ENCODE data around the gene ENTREP3. TPM values are rescaled to one million over a fixed set of nuclear protein-coding genes. Genes with fewer than 3 reads are reported as not detected.
A peak's percentile ranks its signal among the peaks of the same experiment; 100 is the strongest.

The ENTREP3 gene
- total RNA-seq, 3 donors from 2014 or later (not counting 1 experiment from before 2014, with no cell fraction given) = 6.9 to 10.0 (median 8.9) TPM

DNA sequence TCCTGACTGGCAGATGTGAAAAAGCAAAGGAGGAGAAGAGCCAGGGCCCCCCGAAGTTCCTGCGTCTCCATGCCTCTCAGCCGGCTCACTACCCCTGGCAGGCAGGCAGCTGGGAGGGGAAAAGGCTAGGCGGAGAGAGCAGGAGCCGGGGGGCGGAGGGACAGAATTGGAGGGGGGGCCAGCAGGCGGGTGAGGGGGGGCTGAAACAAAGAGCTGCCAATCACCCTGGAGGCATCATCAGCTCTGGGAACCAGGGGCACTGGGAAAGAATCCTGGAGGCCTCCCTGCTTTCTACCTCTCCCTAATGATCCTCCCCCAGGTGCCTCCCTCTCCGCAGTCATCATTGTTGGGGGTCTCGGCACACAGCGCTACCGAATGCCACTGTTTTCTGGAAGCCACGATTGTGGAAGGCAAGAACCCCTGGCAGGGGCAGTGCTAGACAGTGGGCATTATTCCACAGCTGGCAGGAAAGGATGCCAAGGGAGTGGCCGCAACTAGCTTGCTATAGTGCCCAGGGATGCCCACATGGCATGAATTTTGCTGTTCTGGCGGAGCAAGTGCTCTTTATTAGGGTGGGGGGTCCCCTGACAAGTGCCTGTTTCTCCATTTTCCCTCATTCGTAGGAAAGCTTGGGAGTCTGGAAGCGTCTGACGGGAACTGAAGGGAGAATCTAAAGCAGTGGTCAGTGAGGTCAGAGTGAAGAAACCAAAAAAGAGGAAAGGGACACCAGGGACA, 47.3 kb downstream of the ENTREP3 start, which contains the start of gene THBS3:
THBS3 (minus strand) TSS at position 92 of the 735 bp plus-strand sequence; CDS start at position 71, 21 bp downstream.
- Histone ChIP-seq H3K4me1 (ENCODE audit: control insufficient read depth, insufficient read depth, low read length) (peaks cover 26% of the 10 kb centered on the region), H3K9me3 (ENCODE audit: control insufficient read depth, insufficient read depth, low read length) (no peaks in the 10 kb centered on the region), H3K27me3 (ENCODE audit: control insufficient read depth, insufficient read depth, low read length) (no peaks in the 10 kb centered on the region), H3K27ac (ENCODE audit: low read length) (peak within 1 kb of the TSS; percentile 100), H3K4me3 (ENCODE audit: low read length) (peak within 1 kb of the TSS; percentile 81), H3K36me3 (ENCODE audit: control insufficient read depth, insufficient read depth, low read length) (no peaks in the 10 kb centered on the region)
- no peaks in the 10 kb centered on the region for H3K9me3 Mint-ChIP-seq
- WGBS (ENCODE audit: insufficient coverage) = 37% methylated on average over 13 of the region's 17 CpGs
- peak within 1 kb of the TSS; percentile 94 for H3K4me3 Mint-ChIP-seq
- H3K36me3 Mint-ChIP-seq = no peaks in the 10 kb centered on the region
- intact Hi-C loops (cut with micrococcal nuclease) = loop anchor here (1.0 to 5.0 kb wide), 4 partner anchors 18 to 384 kb away; no protein-coding TSS in a partner anchor
- TF ChIP-seq, protein P1, sequence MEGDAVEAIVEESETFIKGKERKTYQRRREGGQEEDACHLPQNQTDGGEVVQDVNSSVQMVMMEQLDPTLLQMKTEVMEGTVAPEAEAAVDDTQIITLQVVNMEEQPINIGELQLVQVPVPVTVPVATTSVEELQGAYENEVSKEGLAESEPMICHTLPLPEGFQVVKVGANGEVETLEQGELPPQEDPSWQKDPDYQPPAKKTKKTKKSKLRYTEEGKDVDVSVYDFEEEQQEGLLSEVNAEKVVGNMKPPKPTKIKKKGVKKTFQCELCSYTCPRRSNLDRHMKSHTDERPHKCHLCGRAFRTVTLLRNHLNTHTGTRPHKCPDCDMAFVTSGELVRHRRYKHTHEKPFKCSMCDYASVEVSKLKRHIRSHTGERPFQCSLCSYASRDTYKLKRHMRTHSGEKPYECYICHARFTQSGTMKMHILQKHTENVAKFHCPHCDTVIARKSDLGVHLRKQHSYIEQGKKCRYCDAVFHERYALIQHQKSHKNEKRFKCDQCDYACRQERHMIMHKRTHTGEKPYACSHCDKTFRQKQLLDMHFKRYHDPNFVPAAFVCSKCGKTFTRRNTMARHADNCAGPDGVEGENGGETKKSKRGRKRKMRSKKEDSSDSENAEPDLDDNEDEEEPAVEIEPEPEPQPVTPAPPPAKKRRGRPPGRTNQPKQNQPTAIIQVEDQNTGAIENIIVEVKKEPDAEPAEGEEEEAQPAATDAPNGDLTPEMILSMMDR (IDR thresholded peaks at IDR 0.05) = no peak
- no peak for ATAC-seq
- peak within 1 kb of the TSS; percentile 92 to 96 for H3K27ac Mint-ChIP-seq
- no peak for DNase-seq
- H3K27me3 Mint-ChIP-seq (ENCODE audit: low read depth in 2 of 2) = no peaks in the 10 kb centered on the region
- peaks cover 25 to 33% of the 10 kb centered on the region in 2 donors for H3K4me1 Mint-ChIP-seq

DNA sequence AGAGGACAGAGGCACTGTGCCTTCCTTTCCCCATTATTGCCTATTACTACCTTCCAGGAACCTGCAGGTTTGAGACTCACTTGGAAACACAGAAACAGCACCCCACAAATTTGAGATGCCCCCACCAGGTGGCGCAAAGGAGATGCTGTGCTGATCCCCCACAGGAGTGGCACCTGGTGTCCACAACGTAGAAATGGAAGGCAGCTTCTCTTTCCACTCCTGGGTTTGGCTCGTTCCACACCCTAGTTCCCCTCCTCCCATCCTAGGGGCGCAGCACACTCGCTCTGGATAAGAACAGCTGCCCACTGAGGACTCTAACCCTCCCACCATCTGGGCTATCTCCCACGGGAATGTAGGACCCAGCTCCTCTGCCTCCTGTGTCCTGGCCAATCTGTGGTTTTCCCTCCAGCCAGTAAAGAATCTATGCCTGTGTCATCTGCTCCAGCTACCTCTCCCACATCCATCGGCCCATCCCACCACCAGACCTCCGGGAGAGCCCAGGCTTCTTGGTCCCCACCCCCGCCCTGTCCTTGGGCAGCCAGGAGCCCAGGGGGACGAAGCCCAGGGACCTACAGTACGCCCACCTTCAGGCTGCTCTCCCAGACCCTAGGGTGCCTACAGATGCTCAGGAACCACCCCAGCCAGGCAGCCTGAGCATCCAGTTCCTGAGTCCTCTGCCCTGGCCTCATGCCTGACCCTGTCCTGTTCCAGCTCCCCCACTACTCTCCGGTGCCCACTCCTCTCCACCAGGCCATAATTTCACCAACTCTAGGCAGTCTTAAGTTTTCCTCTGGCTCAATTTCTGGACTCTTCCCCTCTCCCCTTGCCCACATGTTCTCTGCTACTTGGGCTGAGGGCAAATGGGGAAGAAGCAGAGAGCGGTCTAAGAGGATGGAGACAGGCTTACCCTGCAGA, 48.1 kb downstream of the ENTREP3 start:
- no peak overlapping the region for H3K4me3 ChIP-seq (ENCODE audit: low read length)
- no peaks in the 10 kb centered on the region for H3K9me3 ChIP-seq (ENCODE audit: control insufficient read depth, insufficient read depth, low read length)
- Mint-ChIP-seq H3K36me3 (no peaks in the 10 kb centered on the region), H3K27ac (peak overlapping the region; percentile 92 to 96), H3K9me3 (no peaks in the 10 kb centered on the region), H3K4me1 (peaks cover 25 to 33% of the 10 kb centered on the region in 2 donors), H3K4me3 (peak overlapping the region; percentile 60), H3K27me3 (ENCODE audit: low read depth in 2 of 2) (no peaks in the 10 kb centered on the region)
- ATAC-seq (peak; percentile 31 to 51 (median 50)), DNase-seq (peak; percentile 87 to 95)
- peak overlapping the region; percentile 100 for H3K27ac ChIP-seq (ENCODE audit: low read length)
- H3K36me3 ChIP-seq (ENCODE audit: control insufficient read depth, insufficient read depth, low read length) = no peaks in the 10 kb centered on the region
- intact Hi-C loops (cut with micrococcal nuclease) = loop anchor here (1.0 to 5.0 kb wide), 4 partner anchors 19 to 385 kb away; no protein-coding TSS in a partner anchor
- 40% methylated on average over 13 of the region's 13 CpGs for WGBS (ENCODE audit: insufficient coverage)
- H3K4me1 ChIP-seq (ENCODE audit: control insufficient read depth, insufficient read depth, low read length) = peaks cover 26% of the 10 kb centered on the region
- H3K27me3 ChIP-seq (ENCODE audit: control insufficient read depth, insufficient read depth, low read length) = no peaks in the 10 kb centered on the region
- TF ChIP-seq, protein P1 (IDR thresholded peaks at IDR 0.05) = peak; percentile 92

DNA sequence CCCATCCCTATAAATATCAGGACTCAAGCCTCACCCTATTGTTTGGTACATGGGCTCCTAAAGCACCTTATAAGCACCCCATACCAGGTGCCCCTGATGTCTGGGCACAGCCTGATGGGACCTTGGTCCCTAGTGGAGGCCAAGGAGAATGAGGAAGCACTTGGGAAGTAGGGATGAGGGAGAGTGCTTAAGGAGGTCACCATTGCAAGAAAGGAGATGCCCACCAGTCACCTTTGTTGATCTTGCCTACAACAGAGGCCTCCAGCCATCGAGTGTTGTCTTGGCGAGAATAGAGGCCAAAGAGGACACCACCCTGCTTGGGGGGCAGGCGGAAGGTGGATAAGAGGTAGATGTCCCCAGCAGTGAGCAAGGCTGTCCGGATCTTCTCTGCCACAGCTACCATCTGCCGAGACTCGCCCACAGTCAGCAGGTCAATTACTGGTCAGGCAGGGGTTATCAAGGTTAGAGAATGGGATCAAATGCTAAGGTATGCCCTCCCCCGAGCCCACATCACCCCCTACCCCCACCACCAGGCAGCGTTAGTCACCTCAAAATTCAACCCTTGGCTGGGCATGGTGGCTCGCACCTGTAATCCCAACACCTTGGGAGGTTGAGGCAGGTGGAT, 49.2 kb downstream of the ENTREP3 start:
- Mint-ChIP-seq H3K4me3 (no peak overlapping the region), H3K27ac (no peak overlapping the region), H3K4me1 (peaks cover 25 to 33% of the 10 kb centered on the region in 2 donors), H3K9me3 (no peaks in the 10 kb centered on the region), H3K36me3 (no peaks in the 10 kb centered on the region), H3K27me3 (ENCODE audit: low read depth in 2 of 2) (no peaks in the 10 kb centered on the region)
- H3K36me3 ChIP-seq (ENCODE audit: control insufficient read depth, insufficient read depth, low read length) = no peaks in the 10 kb centered on the region
- no peak overlapping the region for H3K27ac ChIP-seq (ENCODE audit: low read length)
- TF ChIP-seq, protein P1 (IDR thresholded peaks at IDR 0.05) = no peak
- DNase-seq (no peak), ATAC-seq (no peak)
- peaks cover 26% of the 10 kb centered on the region for H3K4me1 ChIP-seq (ENCODE audit: control insufficient read depth, insufficient read depth, low read length)
- H3K27me3 ChIP-seq (ENCODE audit: control insufficient read depth, insufficient read depth, low read length) = no peaks in the 10 kb centered on the region
- intact Hi-C loops (cut with micrococcal nuclease) = loop anchor here (2.0 to 5.0 kb wide), 2 partner anchors 39 to 386 kb away; no protein-coding TSS in a partner anchor
- no peak overlapping the region for H3K4me3 ChIP-seq (ENCODE audit: low read length)
- no peaks in the 10 kb centered on the region for H3K9me3 ChIP-seq (ENCODE audit: control insufficient read depth, insufficient read depth, low read length)
- 77% methylated on average over 9 of the region's 9 CpGs for WGBS (ENCODE audit: insufficient coverage)

All from natural killer cell (primary cell).